ENCODE data around the gene PBRM1. TPM values are rescaled to one million over a fixed set of nuclear protein-coding genes. Genes with fewer than 3 reads are reported as not detected.

PBRM1 gene
- total and polyA plus RNA-seq, 4 donors: 7.1 to 65.7 (median 38.7) TPM

DNA sequence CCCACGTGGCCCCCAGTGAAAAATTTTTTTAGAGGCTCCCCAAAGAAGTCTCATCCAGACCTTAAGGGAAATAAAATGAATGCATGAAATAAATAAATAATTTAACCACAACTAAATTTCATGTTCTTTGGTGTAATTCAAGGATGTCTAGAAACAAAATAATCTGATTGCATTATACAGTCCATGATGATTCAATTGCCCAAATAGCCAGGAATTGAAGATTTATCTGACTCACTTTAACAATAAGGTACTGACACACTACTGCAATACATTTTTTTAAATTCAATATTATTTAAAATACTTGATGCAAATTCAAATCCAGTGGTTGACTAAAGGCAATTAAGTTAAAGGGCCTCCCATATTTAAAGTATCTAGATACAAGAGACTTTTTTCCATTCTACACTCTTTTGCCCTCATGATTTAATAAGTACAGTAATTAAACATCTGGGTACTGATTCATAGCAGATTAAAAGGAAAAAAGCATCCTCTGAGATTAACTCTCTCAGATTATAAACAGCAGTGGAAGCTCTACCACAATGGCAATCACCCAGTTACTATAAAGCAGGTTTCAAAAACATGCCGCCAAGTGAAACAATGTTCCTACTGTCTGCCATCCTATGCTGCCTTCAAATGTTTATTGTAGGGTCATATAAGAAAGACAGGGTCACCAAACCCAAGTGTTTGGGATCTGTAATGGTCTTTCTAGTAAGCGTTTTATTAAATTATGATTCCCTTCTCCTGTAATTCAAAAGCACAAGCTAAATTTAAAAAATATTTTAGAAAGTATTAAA is 139.4 kb downstream of the PBRM1 start:
- DNase-seq (ENCODE audit: low spot score): no peak
- 85% methylated on average over 3 of the region's 3 CpGs for WGBS
- Histone ChIP-seq H3K27ac (ENCODE audit: low read depth in 1 of 2, low read length in 2 of 2) (no peak overlapping the region), H3K27me3 (ENCODE audit: control insufficient read depth in 4 of 4, insufficient read depth in 4 of 4, low read length in 3 of 4) (no peaks in the 10 kb centered on the region), H3K36me3 (ENCODE audit: control insufficient read depth in 4 of 4, insufficient read depth in 3 of 4, low read depth in 1 of 4, low read length in 3 of 4) (peaks cover 11 to 38% (median 16%) of the 10 kb centered on the region in 4 donors), H3K4me3 (ENCODE audit: low read depth in 1 of 3, low read length in 3 of 3) (no peak overlapping the region), H3K4me1 (ENCODE audit: control insufficient read depth in 4 of 4, insufficient read depth in 4 of 4, low read length in 3 of 4) (no peaks in the 10 kb centered on the region), H3K9me3 (ENCODE audit: control insufficient read depth in 4 of 4, low read length in 3 of 4) (no peaks in the 10 kb centered on the region), H3K9ac (ENCODE audit: low read depth in 1 of 2, low read length in 2 of 2) (no peak overlapping the region)
- TF ChIP-seq NR2F2 (IDR thresholded peaks at IDR 0.05): no peak
- no peak for TF ChIP-seq FOXA1 (IDR thresholded peaks at IDR 0.05)

GRCh38 chr3:52544937-52545336 is 140.8 kb downstream of the PBRM1 start:
- no peak for DNase-seq (ENCODE audit: low spot score)
- Histone ChIP-seq H3K4me1 (ENCODE audit: control insufficient read depth in 4 of 4, insufficient read depth in 4 of 4, low read length in 3 of 4) (peaks cover 0 to 1% (median under 1%) of the 10 kb centered on the region in 4 donors), H3K9ac (ENCODE audit: low read depth in 1 of 2, low read length in 2 of 2) (no peak overlapping the region), H3K4me3 (ENCODE audit: low read depth in 1 of 3, low read length in 3 of 3) (no peak overlapping the region), H3K36me3 (ENCODE audit: control insufficient read depth in 4 of 4, insufficient read depth in 3 of 4, low read depth in 1 of 4, low read length in 3 of 4) (peaks cover 8 to 30% (median 18%) of the 10 kb centered on the region in 4 donors), H3K27ac (ENCODE audit: low read depth in 1 of 2, low read length in 2 of 2) (no peak overlapping the region), H3K9me3 (ENCODE audit: control insufficient read depth in 4 of 4, low read length in 3 of 4) (no peaks in the 10 kb centered on the region), H3K27me3 (ENCODE audit: control insufficient read depth in 4 of 4, insufficient read depth in 4 of 4, low read length in 3 of 4) (no peaks in the 10 kb centered on the region)
- no peak for TF ChIP-seq SP1 (IDR thresholded peaks at IDR 0.05)
- no peak for TF ChIP-seq JUND (IDR thresholded peaks at IDR 0.05)
- no peak for TF ChIP-seq RXRA (IDR thresholded peaks at IDR 0.05)
- TF ChIP-seq ATF3 (IDR thresholded peaks at IDR 0.05): no peak
- no peak for TF ChIP-seq GABPA (IDR thresholded peaks at IDR 0.05 in 1 of 2, conservative IDR thresholded peaks at IDR 0.05 in 1 of 2)
- WGBS: 94% methylated on average over 4 of the region's 4 CpGs

DNA sequence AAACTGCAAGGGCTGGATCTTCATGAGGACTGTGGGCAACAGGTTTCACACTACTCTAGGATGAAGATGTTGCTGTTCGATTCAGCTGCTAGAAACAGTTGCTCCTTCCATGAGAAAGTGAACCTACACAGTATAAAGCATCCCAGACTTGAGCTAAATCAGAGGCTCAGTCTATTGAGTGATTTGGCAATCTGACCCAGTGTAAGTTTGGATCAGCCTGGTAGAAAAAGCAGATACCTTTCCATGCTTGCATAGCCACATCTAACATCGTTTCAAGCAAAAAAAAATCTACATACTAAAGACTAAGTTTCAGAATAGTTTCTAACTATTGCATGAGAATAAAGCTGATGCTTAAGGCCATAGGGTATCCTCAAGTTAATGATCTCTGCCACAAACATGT is 144.7 kb downstream of the PBRM1 start:
- peaks cover 6 to 28% (median 22%) of the 10 kb centered on the region in 4 donors for H3K4me1 ChIP-seq (ENCODE audit: control insufficient read depth in 4 of 4, insufficient read depth in 4 of 4, low read length in 3 of 4)
- TF ChIP-seq SP1 (IDR thresholded peaks at IDR 0.05) (no peak), TAF1 (conservative IDR thresholded peaks at IDR 0.05) (no peak), HNF4G (IDR thresholded peaks at IDR 0.05) (no peak), RXRA (IDR thresholded peaks at IDR 0.05) (no peak), ZBTB33 (IDR thresholded peaks at IDR 0.05) (no peak), ATF3 (IDR thresholded peaks at IDR 0.05) (no peak), HNF4A (conservative IDR thresholded peaks at IDR 0.05) (no peak), MAX (IDR thresholded peaks at IDR 0.05) (no peak), GABPA (IDR thresholded peaks at IDR 0.05 in 1 of 2, conservative IDR thresholded peaks at IDR 0.05 in 1 of 2) (no peak), FOXA2 (IDR thresholded peaks at IDR 0.05) (no peak), RAD21 (IDR thresholded peaks at IDR 0.05) (no peak), NR2F2 (IDR thresholded peaks at IDR 0.05) (no peak), JUND (IDR thresholded peaks at IDR 0.05) (no peak), EGR1 (IDR thresholded peaks at IDR 0.05; ENCODE audit: low read depth in 2 of 2) (no peak), YY1 (IDR thresholded peaks at IDR 0.05) (no peak), FOXA1 (IDR thresholded peaks at IDR 0.05) (no peak)
- TF ChIP-seq, protein P1, sequence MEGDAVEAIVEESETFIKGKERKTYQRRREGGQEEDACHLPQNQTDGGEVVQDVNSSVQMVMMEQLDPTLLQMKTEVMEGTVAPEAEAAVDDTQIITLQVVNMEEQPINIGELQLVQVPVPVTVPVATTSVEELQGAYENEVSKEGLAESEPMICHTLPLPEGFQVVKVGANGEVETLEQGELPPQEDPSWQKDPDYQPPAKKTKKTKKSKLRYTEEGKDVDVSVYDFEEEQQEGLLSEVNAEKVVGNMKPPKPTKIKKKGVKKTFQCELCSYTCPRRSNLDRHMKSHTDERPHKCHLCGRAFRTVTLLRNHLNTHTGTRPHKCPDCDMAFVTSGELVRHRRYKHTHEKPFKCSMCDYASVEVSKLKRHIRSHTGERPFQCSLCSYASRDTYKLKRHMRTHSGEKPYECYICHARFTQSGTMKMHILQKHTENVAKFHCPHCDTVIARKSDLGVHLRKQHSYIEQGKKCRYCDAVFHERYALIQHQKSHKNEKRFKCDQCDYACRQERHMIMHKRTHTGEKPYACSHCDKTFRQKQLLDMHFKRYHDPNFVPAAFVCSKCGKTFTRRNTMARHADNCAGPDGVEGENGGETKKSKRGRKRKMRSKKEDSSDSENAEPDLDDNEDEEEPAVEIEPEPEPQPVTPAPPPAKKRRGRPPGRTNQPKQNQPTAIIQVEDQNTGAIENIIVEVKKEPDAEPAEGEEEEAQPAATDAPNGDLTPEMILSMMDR (IDR thresholded peaks at IDR 0.05; ENCODE audit: low read depth, low read length, missing input control): no peak
- TF ChIP-seq, protein P2, sequence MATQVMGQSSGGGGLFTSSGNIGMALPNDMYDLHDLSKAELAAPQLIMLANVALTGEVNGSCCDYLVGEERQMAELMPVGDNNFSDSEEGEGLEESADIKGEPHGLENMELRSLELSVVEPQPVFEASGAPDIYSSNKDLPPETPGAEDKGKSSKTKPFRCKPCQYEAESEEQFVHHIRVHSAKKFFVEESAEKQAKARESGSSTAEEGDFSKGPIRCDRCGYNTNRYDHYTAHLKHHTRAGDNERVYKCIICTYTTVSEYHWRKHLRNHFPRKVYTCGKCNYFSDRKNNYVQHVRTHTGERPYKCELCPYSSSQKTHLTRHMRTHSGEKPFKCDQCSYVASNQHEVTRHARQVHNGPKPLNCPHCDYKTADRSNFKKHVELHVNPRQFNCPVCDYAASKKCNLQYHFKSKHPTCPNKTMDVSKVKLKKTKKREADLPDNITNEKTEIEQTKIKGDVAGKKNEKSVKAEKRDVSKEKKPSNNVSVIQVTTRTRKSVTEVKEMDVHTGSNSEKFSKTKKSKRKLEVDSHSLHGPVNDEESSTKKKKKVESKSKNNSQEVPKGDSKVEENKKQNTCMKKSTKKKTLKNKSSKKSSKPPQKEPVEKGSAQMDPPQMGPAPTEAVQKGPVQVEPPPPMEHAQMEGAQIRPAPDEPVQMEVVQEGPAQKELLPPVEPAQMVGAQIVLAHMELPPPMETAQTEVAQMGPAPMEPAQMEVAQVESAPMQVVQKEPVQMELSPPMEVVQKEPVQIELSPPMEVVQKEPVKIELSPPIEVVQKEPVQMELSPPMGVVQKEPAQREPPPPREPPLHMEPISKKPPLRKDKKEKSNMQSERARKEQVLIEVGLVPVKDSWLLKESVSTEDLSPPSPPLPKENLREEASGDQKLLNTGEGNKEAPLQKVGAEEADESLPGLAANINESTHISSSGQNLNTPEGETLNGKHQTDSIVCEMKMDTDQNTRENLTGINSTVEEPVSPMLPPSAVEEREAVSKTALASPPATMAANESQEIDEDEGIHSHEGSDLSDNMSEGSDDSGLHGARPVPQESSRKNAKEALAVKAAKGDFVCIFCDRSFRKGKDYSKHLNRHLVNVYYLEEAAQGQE (IDR thresholded peaks at IDR 0.05): no peak
- H3K27ac ChIP-seq (ENCODE audit: low read depth in 1 of 2, low read length in 2 of 2): no peak overlapping the region
- no peak overlapping the region for H3K9ac ChIP-seq (ENCODE audit: low read depth in 1 of 2, low read length in 2 of 2)
- peaks cover 2 to 9% (median 6%) of the 10 kb centered on the region in 4 donors for H3K36me3 ChIP-seq (ENCODE audit: control insufficient read depth in 4 of 4, insufficient read depth in 3 of 4, low read depth in 1 of 4, low read length in 3 of 4)
- no peaks in the 10 kb centered on the region for H3K9me3 ChIP-seq (ENCODE audit: control insufficient read depth in 4 of 4, low read length in 3 of 4)
- no peak for DNase-seq (ENCODE audit: low spot score)
- H3K27me3 ChIP-seq (ENCODE audit: control insufficient read depth in 4 of 4, insufficient read depth in 4 of 4, low read length in 3 of 4): no peaks in the 10 kb centered on the region
- no peak overlapping the region for H3K4me3 ChIP-seq (ENCODE audit: low read depth in 1 of 3, low read length in 3 of 3)
- WGBS: 90% methylated on average over 2 of the region's 2 CpGs

Measured in liver (tissue), 9 donors.